Suprapubic skin (tissue), 4 donors: ENCODE data around the gene B4GAT1.

Experiments
- EP300 ChIP-seq: sonication (generic); formaldehyde crosslinking; IDR thresholded peaks from one replicate; pipeline ENCODE4 v1.6.1; 2017; ENCODE audit warnings: antibody characterized with exemption
- POLR2A ChIP-seq, 2 donors: fragments of 450-650 bp; IDR thresholded peaks; one replicate each; pipeline ENCODE4 v1.6.1; 2017; ENCODE audit warnings: antibody characterized with exemption in 2 of 2, mild to moderate bottlenecking in 2 of 2, moderate library complexity in 2 of 2
- POLR2AphosphoS5 ChIP-seq, 3 donors: sonication (generic); formaldehyde crosslinking; IDR thresholded peaks; one replicate each; pipeline ENCODE4 v1.6.1; 2017; ENCODE audit warnings: antibody characterized with exemption in 3 of 3
- TF ChIP-seq, protein P1 (sequence below), 2 donors: fragments of 200-600 bp in 1 of 2; fragments of 450-650 bp in 1 of 2; sonication (generic) in 1 of 2; IDR thresholded peaks; one replicate each; pipeline ENCODE4 v1.5.1; 2016 to 2019; ENCODE audit warnings: antibody characterized with exemption in 2 of 2, mild to moderate bottlenecking in 1 of 2, moderate library complexity in 1 of 2

DNA sequence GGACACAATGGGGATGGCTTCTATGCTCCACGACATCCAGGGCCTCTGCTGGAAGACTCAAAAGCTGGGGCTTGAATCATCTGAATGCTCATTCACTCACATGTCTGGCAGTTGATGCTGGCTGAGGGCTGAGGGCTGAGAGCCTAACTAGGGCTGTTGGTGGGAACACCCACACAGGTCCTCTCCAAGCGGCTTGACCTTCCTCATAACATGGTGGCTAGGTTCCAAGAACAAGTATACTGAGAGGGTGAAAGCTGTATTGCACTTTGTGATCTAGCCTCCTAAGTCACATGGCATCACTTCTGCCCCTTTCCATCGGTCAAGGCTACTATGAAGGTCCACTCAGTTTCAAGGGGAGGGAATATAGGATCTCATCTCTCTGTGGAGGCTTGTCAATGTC is 48.2 kb downstream of the B4GAT1 start:
- no peak for TF ChIP-seq EP300
- TF ChIP-seq, protein P1, sequence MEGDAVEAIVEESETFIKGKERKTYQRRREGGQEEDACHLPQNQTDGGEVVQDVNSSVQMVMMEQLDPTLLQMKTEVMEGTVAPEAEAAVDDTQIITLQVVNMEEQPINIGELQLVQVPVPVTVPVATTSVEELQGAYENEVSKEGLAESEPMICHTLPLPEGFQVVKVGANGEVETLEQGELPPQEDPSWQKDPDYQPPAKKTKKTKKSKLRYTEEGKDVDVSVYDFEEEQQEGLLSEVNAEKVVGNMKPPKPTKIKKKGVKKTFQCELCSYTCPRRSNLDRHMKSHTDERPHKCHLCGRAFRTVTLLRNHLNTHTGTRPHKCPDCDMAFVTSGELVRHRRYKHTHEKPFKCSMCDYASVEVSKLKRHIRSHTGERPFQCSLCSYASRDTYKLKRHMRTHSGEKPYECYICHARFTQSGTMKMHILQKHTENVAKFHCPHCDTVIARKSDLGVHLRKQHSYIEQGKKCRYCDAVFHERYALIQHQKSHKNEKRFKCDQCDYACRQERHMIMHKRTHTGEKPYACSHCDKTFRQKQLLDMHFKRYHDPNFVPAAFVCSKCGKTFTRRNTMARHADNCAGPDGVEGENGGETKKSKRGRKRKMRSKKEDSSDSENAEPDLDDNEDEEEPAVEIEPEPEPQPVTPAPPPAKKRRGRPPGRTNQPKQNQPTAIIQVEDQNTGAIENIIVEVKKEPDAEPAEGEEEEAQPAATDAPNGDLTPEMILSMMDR (IDR thresholded peaks at IDR 0.05): no peak
- no peak for TF ChIP-seq POLR2A (IDR thresholded peaks at IDR 0.05)
- no peak for TF ChIP-seq POLR2AphosphoS5 (IDR thresholded peaks at IDR 0.05)
